Glutamatergic neuron (in vitro differentiated cells): ENCODE measurements around the gene HIRA. TPM values are rescaled to one million over a fixed set of nuclear protein-coding genes. Genes with fewer than 3 reads are reported as not detected.

ENCODE experiments used
- DNase-seq: peaks from one replicate; pipeline ENCODE4 v3.0.0; 2022
- H3K27ac Mint-ChIP-seq: one replicate; pipeline ENCODE4 v1.8.0; 2020; ENCODE audit warnings: mild to moderate bottlenecking, mixed read lengths, inconsistent platforms; ENCODE audit not compliant: unreplicated experiment
- H3K27me3 Mint-ChIP-seq: one replicate; pipeline ENCODE4 v1.8.0; 2020; ENCODE audit warnings: mild to moderate bottlenecking, moderate library complexity, mixed read lengths, inconsistent platforms; ENCODE audit not compliant: unreplicated experiment
- H3K36me3 Mint-ChIP-seq: one replicate; pipeline ENCODE4 v1.8.0; 2020; ENCODE audit warnings: mild to moderate bottlenecking, mixed read lengths, inconsistent platforms; ENCODE audit not compliant: unreplicated experiment
- H3K4me1 Mint-ChIP-seq: one replicate; pipeline ENCODE4 v1.8.0; 2020; ENCODE audit warnings: mild to moderate bottlenecking, low read depth, mixed read lengths, inconsistent platforms; ENCODE audit not compliant: unreplicated experiment
- H3K4me3 Mint-ChIP-seq: one replicate; pipeline ENCODE4 v1.8.0; 2020; ENCODE audit warnings: mild to moderate bottlenecking, mixed read lengths, inconsistent platforms; ENCODE audit not compliant: unreplicated experiment
- H3K9me3 Mint-ChIP-seq: one replicate; pipeline ENCODE4 v1.8.0; 2020; ENCODE audit warnings: mild to moderate bottlenecking, moderate library complexity, mixed read lengths, inconsistent platforms; ENCODE audit not compliant: unreplicated experiment
- CTCF ChIP-seq: fragments of 200-600 bp; sonication (generic); IDR thresholded peaks from one replicate; pipeline ENCODE4 v1.5.0; 2021; ENCODE audit not compliant: partially characterized antibody, unreplicated experiment
- total RNA-seq: library from RNA; stranded (reverse); fragmentation: NEBNext Ultra II Directional; extraction: Animal tissue kit (Norgen Biotek cat#: 25700); gene quantifications from one replicate; pipeline ENCODE4 v1.2.1, GENCODE V29; 2021; ENCODE audit not compliant: unreplicated experiment

Gene HIRA
- total RNA-seq, 1 donor from 2014 or later = 51.0 TPM

- Mint-ChIP-seq H3K4me1 (no peaks in the 10 kb centered on the region), H3K9me3 (no peaks in the 10 kb centered on the region), H3K4me3 (no peak overlapping the region), H3K27ac (no peak overlapping the region), H3K27me3 (no peaks in the 10 kb centered on the region), H3K36me3 (no peaks in the 10 kb centered on the region)
- TF ChIP-seq CTCF = no peak
- no peak for DNase-seq
These were observed 127.0 kb downstream of the HIRA start for GRCh38 chr22:19304547-19304946.

GRCh38 chr22:19303785-19304184 lies 127.7 kb downstream of the HIRA start:
- TF ChIP-seq CTCF = no peak
- Mint-ChIP-seq H3K27me3 (no peaks in the 10 kb centered on the region), H3K4me1 (no peaks in the 10 kb centered on the region), H3K4me3 (no peak overlapping the region), H3K9me3 (no peaks in the 10 kb centered on the region), H3K36me3 (no peaks in the 10 kb centered on the region), H3K27ac (no peak overlapping the region)
- no peak for DNase-seq

GRCh38 chr22:19295733-19296132 lies 135.8 kb downstream of the HIRA start:
- H3K27me3 Mint-ChIP-seq = no peaks in the 10 kb centered on the region
- H3K36me3 Mint-ChIP-seq = no peaks in the 10 kb centered on the region
- no peak for DNase-seq
- H3K4me3 Mint-ChIP-seq = no peak overlapping the region
- peaks cover 2% of the 10 kb centered on the region for H3K4me1 Mint-ChIP-seq
- no peak for TF ChIP-seq CTCF
- H3K27ac Mint-ChIP-seq = no peak overlapping the region
- H3K9me3 Mint-ChIP-seq = peaks cover 3% of the 10 kb centered on the region

GRCh38 chr22:19292458-19293230 lies 138.9 kb downstream of the HIRA start:
- no peaks in the 10 kb centered on the region for H3K27me3 Mint-ChIP-seq
- H3K27ac Mint-ChIP-seq = no peak overlapping the region
- H3K4me1 Mint-ChIP-seq = peaks cover 6% of the 10 kb centered on the region
- DNase-seq = no peak
- peaks cover 6% of the 10 kb centered on the region for H3K9me3 Mint-ChIP-seq
- TF ChIP-seq CTCF = no peak
- H3K4me3 Mint-ChIP-seq = peak overlapping the region; percentile 90
- H3K36me3 Mint-ChIP-seq = no peaks in the 10 kb centered on the region
